ENCODE data around the gene TRIM71.
"Not testable (repeated sequence)": the region's sequence is repeated elsewhere in the genome, so short reads cannot be mapped to it uniquely, and the experiment has no call there.

Gene TRIM71

DNA sequence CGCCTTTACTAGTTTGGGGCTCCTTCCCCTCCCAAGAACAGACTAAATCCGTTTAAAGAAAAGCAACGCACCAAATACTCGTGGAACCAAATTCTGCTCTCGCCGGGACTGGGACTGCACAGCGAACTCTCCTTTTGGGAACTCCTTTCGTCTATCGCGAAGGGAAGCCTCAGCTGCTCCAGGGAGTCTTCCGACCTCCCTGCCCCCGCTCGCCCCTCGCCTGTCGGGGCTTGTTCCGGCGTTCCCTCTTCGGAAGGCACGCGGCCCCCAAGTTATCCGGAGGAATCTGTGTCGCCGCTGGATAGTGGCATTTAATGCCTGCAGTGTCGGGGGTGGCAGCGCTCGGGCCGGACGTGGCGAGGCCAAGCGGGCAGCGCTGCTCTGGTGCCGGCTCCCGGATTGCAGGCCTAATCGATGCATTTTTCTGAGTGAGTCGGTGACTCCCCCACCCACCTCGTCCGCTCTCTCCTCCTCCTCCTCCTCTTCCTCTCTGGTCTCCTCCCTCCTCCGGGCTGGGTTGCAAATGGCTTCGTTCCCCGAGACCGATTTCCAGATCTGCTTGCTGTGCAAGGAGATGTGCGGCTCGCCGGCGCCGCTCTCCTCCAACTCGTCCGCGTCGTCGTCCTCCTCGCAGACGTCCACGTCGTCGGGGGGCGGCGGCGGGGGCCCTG, at the start of gene TRIM71:
Gene TRIM71, plus strand, starts transcription at position 440 of the 671 bp plus-strand sequence. Its CDS starts 84 bp downstream, at position 524.
- no peak for DNase-seq (ENCODE audit: low spot score)

GRCh38 chr3:32778389-32778788, 39.4 kb upstream of the TRIM71 start:
- no peak for DNase-seq (ENCODE audit: low spot score)

GRCh38 chr3:32780071-32780734, 37.6 kb upstream of the TRIM71 start:
- DNase-seq (ENCODE audit: low spot score), result no peak

DNA sequence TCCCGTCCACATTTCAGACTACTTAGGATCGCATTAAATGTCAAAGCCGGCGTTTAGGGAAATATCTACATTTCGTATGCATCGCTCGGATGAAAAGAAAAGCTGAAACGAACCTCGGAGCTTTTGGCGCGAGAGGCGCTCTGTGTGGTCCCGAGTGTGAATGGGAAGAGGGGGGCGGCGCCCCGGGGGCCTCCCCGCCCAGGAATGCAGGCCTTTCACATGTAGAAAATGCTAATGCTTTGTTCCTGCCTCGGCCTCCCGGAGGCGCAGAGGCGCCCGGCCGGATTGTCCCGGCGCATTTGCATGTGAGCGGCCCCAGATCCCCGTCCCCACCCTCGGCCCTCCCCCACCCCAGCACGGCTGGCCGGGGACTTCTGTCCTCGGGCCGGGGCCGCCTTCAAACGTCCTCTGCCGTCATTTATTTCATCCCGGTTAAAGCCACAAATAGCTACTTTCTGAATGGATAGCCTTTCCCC, 37.0 kb upstream of the TRIM71 start:
- peak; percentile 68 for DNase-seq (ENCODE audit: low spot score)

- DNase-seq (ENCODE audit: low spot score), result peak; percentile 86
Observed at GRCh38 chr3:32781211-32781968, 36.4 kb upstream of the TRIM71 start.

- not testable (repeated sequence) for DNase-seq (ENCODE audit: low spot score)
Observed at GRCh38 chr3:32781969-32782270, 35.9 kb upstream of the TRIM71 start.

GRCh38 chr3:32782407-32782806, 35.4 kb upstream of the TRIM71 start:
- DNase-seq (ENCODE audit: low spot score), result no peak

GRCh38 chr3:32791833-32792232, 26.0 kb upstream of the TRIM71 start:
- DNase-seq (ENCODE audit: low spot score), result no peak

DNA sequence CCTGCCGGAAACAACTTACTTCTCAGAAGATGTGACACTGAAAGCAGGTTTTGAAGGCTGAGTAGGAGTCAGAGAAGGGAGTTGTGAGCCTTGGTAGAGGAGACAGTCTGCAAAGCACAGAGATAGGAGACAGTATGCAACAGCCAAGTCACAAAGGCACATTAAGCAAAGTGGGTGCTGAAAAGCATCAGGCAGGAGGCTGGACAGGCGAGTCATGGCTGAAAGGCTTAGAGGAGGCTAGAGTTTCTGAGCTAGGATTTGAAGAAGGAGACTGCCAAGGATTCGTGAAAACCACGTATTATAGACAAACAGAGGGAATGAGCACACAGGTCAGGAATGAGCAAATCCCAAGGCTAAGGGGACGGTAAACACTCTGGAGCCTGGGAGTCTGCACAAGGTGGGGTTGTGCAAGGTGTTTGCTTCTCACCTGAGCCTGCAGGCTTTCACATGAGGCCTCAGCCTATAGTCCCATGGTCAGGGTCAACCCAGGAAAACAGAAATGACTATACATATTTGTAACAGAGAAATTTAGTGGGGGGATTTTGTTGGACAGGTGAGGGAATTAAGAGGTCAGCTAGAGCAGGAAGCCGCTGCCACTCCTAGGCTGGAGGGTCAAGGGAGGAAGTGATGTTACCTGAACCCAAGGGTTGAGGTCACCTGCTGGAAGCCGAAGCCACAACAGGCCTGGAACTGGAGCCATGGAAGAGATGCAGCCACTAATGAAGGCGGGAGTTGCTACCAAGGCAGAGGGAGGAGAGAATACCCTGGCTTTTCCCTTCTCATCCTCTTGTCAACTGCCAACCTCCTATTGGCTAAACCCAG, 23.1 kb upstream of the TRIM71 start:
- no peak for DNase-seq (ENCODE audit: low spot score)

DNA sequence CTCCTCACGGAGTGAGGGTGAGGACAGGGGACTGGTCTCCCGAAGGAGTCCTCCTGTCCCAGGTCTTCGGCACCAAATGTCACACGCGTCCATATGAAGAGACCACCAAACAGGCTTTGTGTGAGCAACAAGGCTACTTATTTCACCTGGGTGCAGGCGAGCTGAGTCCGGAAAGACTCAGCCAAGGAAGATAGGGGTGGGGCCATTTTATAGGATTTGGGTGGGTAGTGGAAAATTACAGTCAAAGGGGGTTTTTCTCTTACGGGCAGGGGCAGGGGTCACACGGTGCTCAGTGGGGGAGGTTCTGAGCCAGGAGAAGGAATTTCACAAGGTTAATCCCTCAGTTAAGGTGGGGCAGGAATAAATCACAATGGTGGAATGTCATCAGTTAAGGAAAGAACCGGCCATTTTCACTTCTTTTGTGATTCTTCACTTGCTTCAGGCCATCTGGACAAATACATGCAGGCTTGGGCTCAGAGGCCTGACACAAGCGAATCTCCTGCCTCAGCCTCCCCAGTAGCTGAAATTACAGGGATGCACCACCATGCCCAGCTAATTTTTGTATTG, 21.3 kb upstream of the TRIM71 start:
- not testable (repeated sequence) for DNase-seq (ENCODE audit: low spot score)

GRCh38 chr3:32797776-32798175, 20.0 kb upstream of the TRIM71 start:
- DNase-seq (ENCODE audit: low spot score), result no peak

DNA sequence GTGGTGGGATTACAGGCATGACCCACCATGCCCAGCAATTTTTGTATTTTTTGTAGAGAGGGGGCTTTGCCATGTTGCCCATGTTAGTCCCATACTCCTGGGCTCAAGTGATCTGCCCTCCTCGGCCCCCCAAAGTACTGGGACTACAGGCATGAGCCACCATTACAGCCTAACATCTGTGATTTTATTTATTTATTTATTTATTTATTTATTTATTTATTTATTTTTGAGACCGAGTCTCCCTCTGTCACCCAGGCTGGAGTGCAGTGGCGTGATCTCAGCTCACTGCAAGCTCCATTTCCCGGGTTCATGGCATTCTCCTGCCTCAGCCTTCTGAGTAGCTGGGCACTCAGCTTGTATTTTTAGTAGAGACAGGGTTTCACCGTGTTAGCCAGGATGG, 16.4 kb upstream of the TRIM71 start:
- DNase-seq (ENCODE audit: low spot score), result not testable (repeated sequence)

DNA sequence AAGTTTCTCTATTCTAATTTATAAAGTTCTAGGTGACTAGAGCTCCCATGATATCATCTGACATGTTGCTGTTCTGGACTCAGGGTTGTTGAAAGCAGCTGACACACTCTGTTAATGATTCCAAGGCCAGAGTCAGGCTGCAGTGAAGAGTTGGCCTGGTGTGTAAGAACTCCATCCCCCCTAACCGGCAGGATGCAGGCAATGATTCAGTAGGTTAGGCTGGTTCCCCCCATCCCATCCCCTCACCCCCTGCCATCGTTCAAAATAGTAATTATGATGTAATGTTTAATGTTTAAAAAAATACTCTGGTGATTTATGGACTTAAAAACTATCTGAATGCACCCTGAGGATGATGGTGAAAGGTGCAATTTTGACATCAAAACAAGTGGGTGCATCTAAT, 4.6 kb upstream of the TRIM71 start:
- DNase-seq (ENCODE audit: low spot score), result no peak

DNA sequence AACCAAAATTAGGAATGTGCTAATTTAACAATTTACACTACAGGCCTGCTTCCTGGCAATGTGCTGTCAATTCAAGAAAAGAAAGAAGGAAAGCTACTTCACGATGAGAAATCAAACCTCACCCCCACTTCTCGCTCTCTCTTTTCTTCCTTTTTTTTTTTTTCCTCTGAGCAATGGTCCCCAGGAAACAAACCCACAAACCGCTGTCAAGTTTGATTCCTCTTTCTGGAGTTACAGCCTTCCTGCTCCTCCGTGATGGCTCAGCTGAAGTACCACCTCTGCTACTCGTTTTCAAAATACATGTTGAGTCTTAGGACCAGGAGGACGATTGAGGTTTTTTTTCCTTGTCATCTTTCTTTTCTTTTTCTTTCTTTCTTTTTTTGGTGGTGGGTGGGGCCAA, 3.4 kb upstream of the TRIM71 start:
- no peak for DNase-seq (ENCODE audit: low spot score)

DNA sequence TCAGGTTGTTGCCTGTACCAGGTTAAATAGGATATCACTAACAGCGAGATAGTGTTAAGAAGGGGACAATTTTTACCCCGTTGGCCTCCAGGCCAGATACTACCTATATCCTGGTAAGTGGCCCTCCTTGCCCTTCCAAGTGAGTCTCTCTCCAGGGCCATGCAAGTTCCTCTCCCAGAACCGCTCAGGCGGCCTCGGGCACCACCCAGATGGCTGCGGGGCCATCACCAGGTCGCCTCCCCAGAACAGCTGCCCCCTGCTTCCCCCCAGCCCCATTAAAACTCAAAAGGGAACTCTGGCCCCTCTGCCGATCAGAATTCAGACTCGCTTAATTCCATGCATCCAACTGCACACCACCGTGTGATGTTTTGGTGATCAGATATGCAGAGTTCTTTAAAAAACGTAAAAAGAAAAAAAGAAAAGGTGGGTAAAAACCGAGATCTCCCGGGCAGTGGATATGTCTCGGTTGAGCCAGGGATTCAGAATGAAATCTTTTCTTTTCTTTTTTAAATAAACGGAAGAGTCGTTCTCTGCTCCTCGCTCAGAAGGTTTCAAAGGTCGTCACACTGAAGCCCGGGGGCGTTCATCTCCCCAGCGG, 1.9 kb upstream of the TRIM71 start:
- DNase-seq (ENCODE audit: low spot score), result no peak

GRCh38 chr3:32816439-32817256, 1.1 kb upstream of the TRIM71 start:
- peak; percentile 68 for DNase-seq (ENCODE audit: low spot score)

- DNase-seq (ENCODE audit: low spot score), result no peak
Observed at GRCh38 chr3:32817257-32817557, 590 bp upstream of the TRIM71 start.

DNA sequence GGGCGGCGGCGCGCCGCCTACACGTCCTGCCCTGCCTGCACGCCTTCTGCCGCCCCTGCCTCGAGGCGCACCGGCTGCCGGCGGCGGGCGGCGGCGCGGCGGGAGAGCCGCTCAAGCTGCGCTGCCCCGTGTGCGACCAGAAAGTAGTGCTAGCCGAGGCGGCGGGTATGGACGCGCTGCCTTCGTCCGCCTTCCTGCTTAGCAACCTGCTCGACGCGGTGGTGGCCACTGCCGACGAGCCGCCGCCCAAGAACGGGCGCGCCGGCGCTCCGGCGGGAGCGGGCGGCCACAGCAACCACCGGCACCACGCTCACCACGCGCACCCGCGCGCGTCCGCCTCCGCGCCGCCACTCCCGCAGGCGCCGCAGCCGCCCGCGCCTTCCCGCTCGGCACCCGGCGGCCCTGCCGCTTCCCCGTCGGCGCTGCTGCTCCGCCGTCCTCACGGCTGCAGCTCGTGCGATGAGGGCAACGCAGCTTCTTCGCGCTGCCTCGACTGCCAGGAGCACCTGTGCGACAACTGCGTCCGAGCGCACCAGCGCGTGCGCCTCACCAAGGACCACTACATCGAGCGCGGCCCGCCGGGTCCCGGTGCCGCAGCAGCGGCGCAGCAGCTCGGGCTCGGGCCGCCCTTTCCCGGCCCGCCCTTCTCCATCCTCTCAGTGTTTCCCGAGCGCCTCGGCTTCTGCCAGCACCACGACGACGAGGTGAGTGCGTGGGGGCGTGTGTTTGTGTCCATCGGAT, 602 bp downstream of the TRIM71 start:
- no peak for DNase-seq (ENCODE audit: low spot score)

GRCh38 chr3:32818970-32819511, 1.2 kb downstream of the TRIM71 start:
- DNase-seq (ENCODE audit: low spot score), result no peak
